GM21619 (cell line): ENCODE results near the gene FAM200A.
"Not testable (repeated sequence)": the region's sequence is repeated elsewhere in the genome, so short reads cannot be mapped to it uniquely, and the experiment has no call there.

ENCODE experiments used
- ATAC-seq: cut with Tn5 transposase; IDR thresholded peaks from one replicate; pipeline ENCODE4 v1.9.1; 2021; ENCODE audit not compliant: unreplicated experiment

Gene FAM200A

GRCh38 chr7:99551767-99552463 lies at the start of gene FAM200A:
TSS of gene FAM200A (minus strand) at chr7:99552114. CDS start at chr7:99548407, 3,707 bp downstream.
- ATAC-seq: peak; percentile 94

- ATAC-seq: no peak
Observed at GRCh38 chr7:99599836-99600235, 47.9 kb upstream of the FAM200A start.

GRCh38 chr7:99597762-99598501 lies 46.0 kb upstream of the FAM200A start, which contains the start of gene TMEM225B:
TSS of gene TMEM225B (plus strand) at chr7:99598267. CDS start at chr7:99604389, 6,122 bp downstream.
- ATAC-seq: no peak

GRCh38 chr7:99596408-99596955 lies 44.6 kb upstream of the FAM200A start:
- no peak for ATAC-seq

- ATAC-seq: no peak
Observed at GRCh38 chr7:99594948-99595745, 43.2 kb upstream of the FAM200A start.

- no peak for ATAC-seq
Observed at GRCh38 chr7:99588868-99589267, 37.0 kb upstream of the FAM200A start.

- not testable (repeated sequence) for ATAC-seq
Observed at GRCh38 chr7:99580778-99581332, 28.9 kb upstream of the FAM200A start.

- no peak for ATAC-seq
Observed at GRCh38 chr7:99579956-99580777, 28.3 kb upstream of the FAM200A start.

- no peak for ATAC-seq
Observed at GRCh38 chr7:99579281-99579955, 27.5 kb upstream of the FAM200A start.

GRCh38 chr7:99576251-99576650 lies 24.3 kb upstream of the FAM200A start:
- no peak for ATAC-seq

- ATAC-seq: no peak
Observed at GRCh38 chr7:99573257-99573656, 21.3 kb upstream of the FAM200A start.

GRCh38 chr7:99571768-99572167 lies 19.9 kb upstream of the FAM200A start:
- no peak for ATAC-seq

- ATAC-seq: not testable (repeated sequence)
Observed at GRCh38 chr7:99568770-99569169, 16.9 kb upstream of the FAM200A start.

GRCh38 chr7:99563650-99564049 lies 11.7 kb upstream of the FAM200A start:
- no peak for ATAC-seq

- no peak for ATAC-seq
Observed at GRCh38 chr7:99562832-99563231, 10.9 kb upstream of the FAM200A start.

GRCh38 chr7:99562114-99562784 lies 10.3 kb upstream of the FAM200A start:
- no peak for ATAC-seq

- no peak for ATAC-seq
Observed at GRCh38 chr7:99561737-99562051, 9.8 kb upstream of the FAM200A start.

GRCh38 chr7:99560834-99561736 lies 9.2 kb upstream of the FAM200A start:
- ATAC-seq: no peak
